Motor neuron (in vitro differentiated cells): ENCODE data around the gene SPRR2F. TPM values are rescaled to one million over a fixed set of nuclear protein-coding genes. Genes with fewer than 3 reads are reported as not detected.
"Not testable (repeated sequence)": the region's sequence is repeated elsewhere in the genome, so short reads cannot be mapped to it uniquely, and the experiment has no call there.

Experiments used
- ATAC-seq, 8 experiments: fragments of 200-7000 bp; cut with Tn5 transposase; replicated peaks in 6 of 8; 2 replicates each; pipeline ENCODE4 v1.8.0; 2021; ENCODE audit warnings: mild to moderate bottlenecking in 8 of 8, moderate library complexity in 8 of 8
- H3K27ac ChIP-seq, 2 donors: fragments of 250-450 bp; sonication (Bioruptor Pico); 2 replicates each; pipeline ENCODE4 v1.9.0; 2021; ENCODE audit warnings: antibody characterized with exemption in 2 of 2, mild to moderate bottlenecking in 2 of 2, moderate library complexity in 1 of 2
- H3K4me1 ChIP-seq, 2 donors: fragments of 250-450 bp; sonication (Bioruptor Pico); replicated peaks in 1 of 2; 2 replicates each; pipeline ENCODE4 v1.6.1; 2021; ENCODE audit warnings: antibody characterized with exemption in 2 of 2, mild to moderate bottlenecking in 2 of 2, moderate library complexity in 1 of 2
- H3K4me3 ChIP-seq, 5 donors: fragments of 250-450 bp; sonication (Bioruptor Pico); 2 replicates each; pipeline ENCODE4 v1.9.0; 2021; ENCODE audit warnings: antibody characterized with exemption in 5 of 5, mild to moderate bottlenecking in 5 of 5, moderate library complexity in 4 of 5
- WGBS, 10 experiments: fragments of 450-650 bp; shearing (Covaris generic); methylation state at CpG; one replicate each; pipeline ENCODE4 v1.0.0; 2022; 5-methylcytosine and 5-hydroxymethylcytosine counted together
- in situ Hi-C, 9 experiments: fragments of 400-800 bp; cut with MboI; loops; one replicate each; pipeline ENCODE4 v1.15.0; 2021; ENCODE audit warnings: low sequenced_read_pairs in 9 of 9, low pct_unique_long_range_greater_than_20kb in 2 of 9; ENCODE audit not compliant: unreplicated experiment in 9 of 9
- total RNA-seq, 8 experiments: library from RNA; unstranded; fragments of 300-600 nt; gene quantifications; 2 replicates each; pipeline versions ENCODE4 v1.2.3 to v1.2.4, GENCODE V29; 2022

SPRR2F gene
- total RNA-seq, 8 experiments from 2014 or later: not detected

DNA sequence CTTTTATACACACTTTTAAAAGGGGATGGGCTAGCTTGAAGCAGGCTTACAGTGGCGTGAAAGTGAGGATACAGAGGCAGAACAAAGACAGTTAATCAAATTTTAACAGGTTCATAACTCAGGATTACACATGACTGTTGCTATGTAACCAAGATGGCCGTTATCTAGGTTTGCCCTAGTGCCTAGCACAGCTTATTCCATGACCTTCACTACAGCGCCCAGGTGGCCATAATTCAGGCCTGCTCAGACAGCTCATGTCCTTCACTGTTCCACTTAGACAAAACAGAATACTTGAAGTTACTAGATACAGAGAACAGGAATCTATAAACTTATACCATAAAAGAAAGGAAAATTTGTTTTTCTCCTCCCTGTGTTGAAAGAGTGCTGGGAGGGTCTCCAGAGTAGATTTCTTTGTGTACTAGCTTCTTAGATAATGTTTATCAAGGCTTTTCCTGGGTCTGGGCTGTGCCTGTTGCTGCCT lies 6.2 kb upstream of the SPRR2F start:
- in situ Hi-C loops: no loop called here
- 0 to 80% (median 42%) methylated on average over 1 to 3 of the region's 3 CpGs; no CpG with 5 or more reads in 2 of the 10 experiments for WGBS, 10 experiments
- H3K27ac ChIP-seq: no peak overlapping the region
- ATAC-seq: no peak
- no peaks in the 10 kb centered on the region for H3K4me1 ChIP-seq
- no peak overlapping the region for H3K4me3 ChIP-seq

DNA sequence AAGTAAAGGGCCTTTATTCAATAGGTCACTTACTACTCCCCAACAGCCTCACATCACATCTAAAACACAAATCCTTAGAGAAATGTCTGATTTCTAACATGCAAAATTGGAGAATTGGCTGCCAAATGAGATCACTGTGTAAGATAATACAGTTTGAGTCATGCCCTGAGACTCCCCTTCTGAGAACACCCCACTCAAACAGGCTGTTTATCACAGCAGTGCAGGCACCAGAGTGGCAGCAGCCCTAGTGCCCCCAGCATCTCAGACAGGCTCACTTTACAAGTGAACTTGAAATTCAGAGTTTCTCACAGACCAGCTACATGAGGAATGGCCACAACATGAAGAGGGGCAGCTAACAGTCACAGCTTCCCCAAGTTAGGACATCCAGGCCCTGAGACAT lies 1.9 kb upstream of the SPRR2F start:
- in situ Hi-C loops, H3K4me3 ChIP-seq, H3K27ac ChIP-seq, H3K4me1 ChIP-seq: not testable (repeated sequence)
- ATAC-seq: peak in 1 of 8 experiments; percentile 60

DNA sequence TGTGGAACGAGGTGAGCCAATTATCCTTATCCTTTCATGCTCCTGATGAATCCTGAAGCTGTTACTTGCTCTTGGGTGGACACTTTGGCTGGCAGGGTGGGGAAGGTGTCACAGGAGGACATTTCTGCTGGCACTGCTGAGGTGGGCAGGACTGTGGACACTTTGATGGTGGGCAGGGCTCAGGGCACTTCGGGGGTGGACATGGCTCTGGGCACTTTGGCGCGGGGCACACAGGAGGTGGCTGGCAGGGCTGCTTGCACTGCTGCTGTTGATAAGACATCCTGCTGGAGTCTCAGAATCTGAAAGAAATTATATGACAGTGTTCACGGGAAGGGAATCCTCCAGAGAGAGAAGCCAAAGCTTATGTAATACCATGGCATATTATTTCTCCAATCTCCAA lies 862 bp downstream of the SPRR2F start:
- H3K4me3 ChIP-seq, in situ Hi-C loops, ATAC-seq, H3K27ac ChIP-seq, H3K4me1 ChIP-seq: not testable (repeated sequence)
- WGBS, 10 experiments: 0 to 100% (median 61%) methylated on average over 1 to 5 of the region's 5 CpGs; no CpG with 5 or more reads in 4 of the 10 experiments

DNA sequence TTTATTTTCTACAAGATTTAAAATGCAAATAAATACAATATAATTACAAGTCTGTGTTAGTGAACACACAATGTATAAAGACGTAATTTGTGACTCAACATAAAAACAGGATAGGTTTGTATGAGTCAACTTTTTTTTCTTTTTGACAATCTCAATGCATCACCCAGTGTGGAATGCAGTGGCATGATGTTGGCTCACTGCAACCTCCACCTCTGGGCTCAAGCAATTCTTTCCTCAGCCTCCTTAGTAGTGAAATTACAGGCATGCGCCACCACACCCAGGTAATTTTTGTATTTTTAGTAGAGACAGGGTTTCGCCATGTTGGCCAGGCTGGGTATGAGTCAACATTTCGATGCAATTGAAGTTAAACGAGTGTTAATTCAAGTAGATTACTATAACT lies 13.1 kb downstream of the SPRR2F start:
- WGBS, 10 experiments: 19 to 93% (median 72%) methylated on average over 3 to 5 of the region's 5 CpGs
- in situ Hi-C loops: no loop called here
- no peak overlapping the region for H3K27ac ChIP-seq
- H3K4me3 ChIP-seq: no peak overlapping the region
- peak in 2 of 8 experiments; percentile 55 to 70 for ATAC-seq
- H3K4me1 ChIP-seq: no peaks in the 10 kb centered on the region

DNA sequence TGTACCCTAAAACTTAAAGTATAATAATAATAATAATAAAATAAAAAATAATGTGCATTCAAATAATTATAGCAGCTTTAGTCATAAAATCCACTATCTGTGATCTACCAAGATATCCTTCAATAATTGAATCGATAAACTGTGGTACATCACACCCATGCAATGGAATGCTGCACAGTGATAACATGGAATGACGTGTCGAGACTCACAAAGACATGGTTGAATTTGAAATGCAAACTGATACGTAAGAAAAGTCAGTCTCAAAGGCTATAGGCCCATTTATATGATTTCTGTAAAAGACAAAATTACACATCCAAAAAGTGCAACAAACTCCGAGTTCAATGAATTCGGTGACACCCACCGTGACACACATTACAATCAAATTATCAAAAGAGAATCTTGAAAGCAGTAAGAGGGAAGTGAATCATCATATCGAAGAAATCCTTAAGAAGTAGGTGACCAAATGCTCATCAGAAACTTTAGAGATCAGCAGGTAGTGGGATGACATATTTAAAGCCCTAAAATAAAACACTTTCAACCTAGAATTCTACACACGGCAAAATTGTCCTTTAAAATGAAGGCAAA lies 13.8 kb downstream of the SPRR2F start:
- Histone ChIP-seq H3K4me3 (no peak overlapping the region), H3K4me1 (no peaks in the 10 kb centered on the region), H3K27ac (no peak overlapping the region)
- in situ Hi-C loops: no loop called here
- ATAC-seq: no peak
- WGBS, 10 experiments: 36 to 90% (median 75%) methylated on average over 2 to 9 of the region's 9 CpGs

DNA sequence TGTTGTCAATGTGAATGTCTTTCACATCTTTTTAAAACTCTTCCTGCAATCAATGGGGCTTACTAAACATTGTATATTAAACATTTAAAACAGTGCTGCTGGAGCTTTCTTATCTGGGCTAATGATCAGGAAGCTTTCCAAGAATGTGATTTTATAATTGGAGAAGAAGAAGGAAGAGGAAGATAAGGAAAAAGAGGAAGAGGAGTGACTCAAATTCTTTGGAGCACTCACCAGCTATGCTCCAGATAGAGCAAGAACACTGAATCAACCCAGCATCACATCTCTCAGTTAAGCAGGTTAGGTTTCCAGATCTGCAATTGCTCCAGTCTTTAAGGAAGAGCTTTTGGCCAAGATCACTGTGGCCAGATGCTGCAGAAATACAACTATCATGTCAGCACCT lies 17.6 kb downstream of the SPRR2F start:
- in situ Hi-C loops: no loop called here

DNA sequence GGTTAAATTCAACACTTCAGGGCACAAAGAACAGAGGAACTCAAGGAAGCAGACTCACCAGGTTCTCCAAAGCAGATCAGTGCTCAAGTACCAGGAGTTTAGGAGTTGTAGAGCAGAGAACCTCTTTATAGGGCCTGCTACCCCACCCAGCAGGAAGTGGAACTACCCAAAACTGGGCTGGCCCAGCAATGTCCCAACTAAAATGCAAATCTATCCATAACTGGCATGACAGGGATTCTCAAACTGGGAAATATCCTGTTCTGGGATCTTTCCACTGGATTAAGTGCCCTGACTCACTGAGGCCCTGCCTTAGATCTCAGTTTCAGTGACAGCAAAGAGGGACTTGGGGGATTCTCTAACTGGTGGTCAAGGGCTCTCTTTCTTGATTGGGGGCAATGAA lies 18.9 kb downstream of the SPRR2F start, which contains the start of gene SPRR2E:
TSS of gene SPRR2E (minus strand) at position 101 of the 400 bp plus-strand sequence. CDS start 775 bp downstream, outside the sequence.
- in situ Hi-C loops: no loop called here

More for the DNA sequence above, 17.6 kb downstream of the SPRR2F start:
- ATAC-seq: no peak
- no peak overlapping the region for H3K4me3 ChIP-seq
- H3K27ac ChIP-seq: no peak overlapping the region
- H3K4me1 ChIP-seq: no peaks in the 10 kb centered on the region

DNA sequence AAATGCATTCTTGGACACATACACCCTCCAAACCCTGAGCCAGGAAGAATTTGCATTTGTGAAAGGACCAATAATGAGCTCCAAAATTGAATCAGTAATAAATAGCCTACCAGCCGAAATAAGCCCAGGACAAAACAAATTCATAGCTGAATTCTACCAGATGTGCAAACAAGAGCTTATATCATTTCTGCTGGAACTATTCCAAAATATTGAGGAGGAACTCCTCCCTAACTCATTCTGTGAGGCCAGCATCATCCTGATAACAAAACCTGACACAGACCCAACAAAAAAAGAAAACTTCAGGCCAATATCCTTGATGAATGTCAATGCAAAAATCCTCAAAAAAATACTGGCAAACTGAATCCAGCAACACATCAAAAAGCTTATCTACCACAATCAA lies 25.7 kb downstream of the SPRR2F start:
- WGBS, 10 experiments: 19 to 100% (median 67%) methylated on average over 1 of the region's 1 CpG; no CpG with 5 or more reads in 5 of the 10 experiments
- in situ Hi-C loops: no loop called here
- Histone ChIP-seq H3K27ac (no peak overlapping the region), H3K4me1 (no peaks in the 10 kb centered on the region), H3K4me3 (no peak overlapping the region)
- peak in 2 of 8 experiments; percentile 32 to 54 for ATAC-seq

More for the DNA sequence above, 18.9 kb downstream of the SPRR2F start, which contains the start of gene SPRR2E:
- Histone ChIP-seq H3K4me3 (no peak within 1 kb of the TSS), H3K4me1 (no peaks in the 10 kb centered on the region), H3K27ac (no peak within 1 kb of the TSS)
- peak in 2 of 8 experiments; percentile 33 to 49 for ATAC-seq

DNA sequence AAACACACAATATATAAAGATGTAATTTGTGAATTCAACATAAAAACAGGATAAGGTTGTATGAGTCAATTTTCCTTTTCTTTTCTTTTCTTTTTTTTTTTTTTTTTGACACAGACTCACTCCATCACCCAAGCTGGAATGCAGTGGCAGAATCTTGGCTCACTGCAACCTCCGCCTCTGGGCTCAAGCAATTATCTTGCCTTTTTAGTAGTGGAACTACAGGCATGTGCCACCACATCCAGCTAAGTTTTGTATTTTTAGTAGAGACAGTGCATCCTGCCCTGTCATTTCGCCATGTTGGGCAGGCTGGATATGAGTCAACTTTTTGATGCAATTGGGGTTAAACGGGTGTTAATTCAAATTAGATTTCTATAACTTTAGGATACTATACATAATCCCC lies 31.6 kb downstream of the SPRR2F start:
- H3K4me1 ChIP-seq: no peaks in the 10 kb centered on the region
- no peak overlapping the region for H3K4me3 ChIP-seq
- no peak overlapping the region for H3K27ac ChIP-seq
- in situ Hi-C loops: no loop called here
- WGBS, 10 experiments: 0 to 92% (median 82%) methylated on average over 2 to 3 of the region's 3 CpGs
- ATAC-seq: no peak

DNA sequence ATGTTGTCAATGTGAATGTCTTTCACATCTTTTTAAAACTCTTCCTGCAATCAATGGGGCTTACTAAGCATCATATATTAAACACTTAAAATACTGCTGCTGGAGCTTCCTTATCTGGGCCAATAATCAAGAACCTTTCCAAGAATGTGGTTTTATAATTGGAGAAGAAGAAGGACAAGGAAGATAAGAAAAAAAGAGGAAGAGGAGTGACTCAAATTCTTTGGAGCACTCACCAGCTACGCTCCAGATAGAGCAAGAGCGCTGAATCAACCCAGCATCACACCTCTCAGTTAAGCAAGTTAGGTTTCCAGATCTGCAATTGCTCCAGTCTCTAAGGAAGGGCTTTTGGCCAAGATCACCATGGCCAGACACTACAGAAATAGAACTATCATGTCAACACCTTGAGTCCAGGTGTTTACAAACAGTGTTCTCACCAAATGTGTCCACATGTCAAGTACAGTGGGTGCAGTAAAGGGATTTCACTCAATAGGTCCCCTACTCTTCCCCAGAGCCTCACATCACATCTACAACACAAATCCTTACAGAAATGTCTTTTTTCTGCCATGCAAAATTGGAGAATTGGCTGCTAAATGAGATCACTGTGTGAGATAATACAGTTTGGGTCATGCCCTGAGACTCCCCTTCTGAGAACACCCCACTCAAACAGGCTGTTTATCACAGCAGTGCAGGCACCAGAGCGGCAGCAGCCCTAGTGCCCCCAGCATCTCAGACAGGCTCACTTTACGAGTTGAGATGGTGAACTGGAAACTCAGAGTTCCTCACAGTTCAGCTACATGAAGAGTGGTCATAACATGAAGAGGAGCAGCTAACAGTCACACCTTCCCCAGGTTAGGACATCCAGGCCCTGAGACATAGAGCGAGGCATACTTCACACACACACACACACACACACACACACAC lies 40.2 kb downstream of the SPRR2F start:
- WGBS, 10 experiments: 0 to 83% (median 60%) methylated on average over 1 to 4 of the region's 5 CpGs; no CpG with 5 or more reads in 1 of the 10 experiments
- in situ Hi-C loops: no loop called here
- Histone ChIP-seq H3K4me1 (no peaks in the 10 kb centered on the region), H3K4me3 (no peak overlapping the region), H3K27ac (no peak overlapping the region)
- ATAC-seq: no peak

DNA sequence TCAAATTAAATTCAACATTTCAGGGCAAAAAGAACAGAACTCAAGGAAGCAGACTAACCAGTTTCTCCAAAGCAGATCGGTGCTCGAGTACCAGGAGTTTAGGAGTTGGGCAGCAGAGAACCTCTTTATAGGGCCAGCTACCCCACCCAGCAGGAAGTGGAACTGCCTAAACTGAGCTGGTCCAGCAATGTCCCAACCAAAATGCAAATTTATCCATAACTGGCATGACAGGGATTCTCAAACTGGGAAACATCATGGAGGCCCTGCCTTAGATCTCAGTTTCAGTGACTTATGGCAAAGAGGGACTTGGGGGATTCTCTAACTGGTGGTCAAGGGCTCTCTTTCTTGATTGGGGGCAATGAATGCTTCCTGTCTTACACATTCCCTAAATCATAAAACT lies 41.8 kb downstream of the SPRR2F start, which contains the start of gene SPRR2B:
TSS of gene SPRR2B (minus strand) at position 101 of the 400 bp plus-strand sequence. CDS start 772 bp downstream, outside the sequence.
- Histone ChIP-seq H3K4me3 (no peak within 1 kb of the TSS), H3K4me1 (no peaks in the 10 kb centered on the region), H3K27ac (no peak within 1 kb of the TSS)
- no peak for ATAC-seq
- in situ Hi-C loops: no loop called here
- 0 to 81% (median 56%) methylated on average over 1 to 2 of the region's 2 CpGs; no CpG with 5 or more reads in 2 of the 10 experiments for WGBS, 10 experiments

DNA sequence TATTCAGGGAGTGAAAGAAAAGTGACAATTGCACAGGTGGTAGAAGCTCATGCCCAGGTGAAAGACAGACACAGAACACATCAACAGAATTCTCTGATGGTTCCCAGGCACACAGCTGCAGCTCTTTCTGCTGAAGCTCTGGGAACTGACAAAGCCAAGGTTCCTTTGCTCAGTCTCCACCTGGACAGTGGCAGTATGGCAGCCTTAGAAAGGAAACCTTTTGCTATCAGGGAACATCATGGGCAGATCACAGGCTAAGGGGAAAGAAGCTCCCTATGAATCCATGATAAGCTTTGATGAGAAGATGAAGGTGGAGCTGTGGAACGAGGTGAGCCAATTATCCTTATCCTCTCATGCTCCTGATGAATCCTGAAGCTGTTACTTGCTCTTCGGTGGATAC lies 43.1 kb downstream of the SPRR2F start:
- no peaks in the 10 kb centered on the region for H3K4me1 ChIP-seq
- H3K4me3 ChIP-seq: no peak overlapping the region
- WGBS, 10 experiments: 0 to 60% (median 33%) methylated on average over 1 of the region's 2 CpGs; no CpG with 5 or more reads in 5 of the 10 experiments
- ATAC-seq: no peak
- in situ Hi-C loops: no loop called here
- H3K27ac ChIP-seq: no peak overlapping the region
